Measurements from ENCODE around the gene YY1.

GRCh38 chr14:100262545-100262944, 23.6 kb downstream of the YY1 start:
- no peak for TF ChIP-seq POLR2AphosphoS5 (IDR thresholded peaks at IDR 0.05)
- TF ChIP-seq CTCF (IDR thresholded peaks at IDR 0.05) = no peak
- TF ChIP-seq EP300 (IDR thresholded peaks at IDR 0.05) = no peak

All from sigmoid colon (tissue), 4 donors.